Right renal cortex interstitium (tissue), 3 donors: ENCODE data around the gene TTI1. TPM values are rescaled to one million over a fixed set of nuclear protein-coding genes. Genes with fewer than 3 reads are reported as not detected.

ENCODE experiments used
- DNase-seq, 3 donors: peaks; one replicate each; pipeline ENCODE4 v3.0.0-alpha.2; 2013; ENCODE audit warnings: low read depth in 3 of 3, low spot score in 2 of 3
- polyA plus RNA-seq, 3 donors: library from polyadenylated mRNA; unstranded; fragments of 120-200 nt; gene quantifications; one replicate each; pipeline ENCODE4 v1.2.1, GENCODE V29; 2013; ENCODE audit not compliant: insufficient read length in 3 of 3

Gene TTI1
- polyA plus RNA-seq, 3 donors = 24.6 to 29.4 (median 25.5) TPM

- no peak for DNase-seq
Measured at GRCh38 chr20:37989601-37990295, 43.5 kb downstream of the TTI1 start.

- no peak for DNase-seq
Measured at GRCh38 chr20:37988306-37988954, 44.8 kb downstream of the TTI1 start.

- DNase-seq = no peak
Measured at GRCh38 chr20:37987602-37988290, 45.5 kb downstream of the TTI1 start.

- no peak for DNase-seq
Measured at GRCh38 chr20:37986873-37987601, 46.2 kb downstream of the TTI1 start.

GRCh38 chr20:37986044-37986858 lies 47.0 kb downstream of the TTI1 start:
- DNase-seq = no peak

- DNase-seq = no peak
Measured at GRCh38 chr20:37984018-37984785, 49.1 kb downstream of the TTI1 start.

- no peak for DNase-seq
Measured at GRCh38 chr20:37983286-37983685, 50.0 kb downstream of the TTI1 start.

- DNase-seq = no peak
Measured at GRCh38 chr20:37981568-37981967, 51.7 kb downstream of the TTI1 start.

GRCh38 chr20:37980876-37981275 lies 52.4 kb downstream of the TTI1 start:
- DNase-seq = no peak

- no peak for DNase-seq
Measured at GRCh38 chr20:37980383-37980782, 52.9 kb downstream of the TTI1 start.

GRCh38 chr20:37979021-37979985 lies 54.0 kb downstream of the TTI1 start:
- no peak for DNase-seq

- DNase-seq = no peak
Measured at GRCh38 chr20:37977786-37978185, 55.5 kb downstream of the TTI1 start.

GRCh38 chr20:37977338-37977737 lies 55.9 kb downstream of the TTI1 start:
- DNase-seq = no peak

- no peak for DNase-seq
Measured at GRCh38 chr20:37976887-37977286, 56.4 kb downstream of the TTI1 start.

GRCh38 chr20:37973059-37973910 lies 60.0 kb downstream of the TTI1 start:
- DNase-seq = no peak

GRCh38 chr20:37972256-37973058 lies 60.8 kb downstream of the TTI1 start:
- no peak for DNase-seq
